H1 (cell line): ENCODE results near the gene TNP2. TPM values are rescaled to one million over a fixed set of nuclear protein-coding genes. Genes with fewer than 3 reads are reported as not detected.

Source experiments
- CTCF ChIA-PET: fragments of 300-600 bp; sonication (Branson Sonifier 250); formaldehyde crosslinking; loops from one replicate; lab custom pipeline; 2021; ENCODE audit not compliant: partially characterized antibody; lab: Charles Lee
- POLR2A ChIA-PET: fragments of 300-600 bp; sonication (Branson Sonifier 250); formaldehyde crosslinking; loops from one replicate; lab custom pipeline; 2021; ENCODE audit warnings: inconsistent platforms; ENCODE audit not compliant: partially characterized antibody; lab: Charles Lee
- DNase-seq, 2 experiments: peaks; one replicate each; pipeline versions ENCODE4 v3.0.0 to v3.0.0-alpha.2; 2010 to 2022; ENCODE audit warnings: low spot score in 2 of 2, low read depth in 1 of 2, mixed read lengths in 1 of 2
- FAIRE-seq: peaks from 2 replicates; lab custom pipeline; 2011; peaks lifted over from hg19 to GRCh38; lab: Jason Lieb, UNC
- H2AFZ ChIP-seq: 2 replicates; pipeline ENCODE4 v1.8.1; 2012; ENCODE audit warnings: low read length, inconsistent platforms
- H2AK5ac ChIP-seq: 2 replicates; pipeline ENCODE4 v1.6.1; 2013; ENCODE audit warnings: low read depth, low read length
- H2BK120ac ChIP-seq: replicated peaks from 2 replicates; pipeline ENCODE3; 2013; ENCODE audit warnings: low read depth, low read length, inconsistent platforms
- H2BK12ac ChIP-seq: 2 replicates; pipeline ENCODE4 v1.6.1; 2013; ENCODE audit warnings: low read depth, low read length
- H2BK15ac ChIP-seq: 2 replicates; pipeline ENCODE4 v1.6.1; 2013; ENCODE audit warnings: low read length
- H2BK20ac ChIP-seq: 2 replicates; pipeline ENCODE4 v1.6.1; 2013; ENCODE audit warnings: low read length
- H2BK5ac ChIP-seq: 2 replicates; pipeline ENCODE4 v1.6.1; 2013; ENCODE audit warnings: low read depth, low read length
- H3K14ac ChIP-seq: 2 replicates; pipeline ENCODE4 v1.6.1; 2013; ENCODE audit warnings: inconsistent platforms; ENCODE audit not compliant: insufficient read length
- H3K18ac ChIP-seq: 2 replicates; pipeline ENCODE4 v1.6.1; 2013; ENCODE audit warnings: low read length; ENCODE audit errors: extremely low read depth
- H3K23ac ChIP-seq: 2 replicates; pipeline ENCODE4 v1.6.1; 2013; ENCODE audit warnings: inconsistent platforms; ENCODE audit not compliant: insufficient read length
- H3K23me2 ChIP-seq: 2 replicates; pipeline ENCODE4 v1.6.1; 2013; ENCODE audit warnings: low read depth, low read length
- H3K27ac ChIP-seq: 2 replicates; pipeline ENCODE4 v1.6.1; 2011; ENCODE audit warnings: low read depth, low read length, inconsistent platforms
- H3K27me3 ChIP-seq, 4 experiments: replicated peaks in 1 of 4; 1 replicate in 1 of 4; 2 replicates in 3 of 4; pipeline versions ENCODE4 v1.6.1 to v1.8.1; 2011 to 2013; ENCODE audit warnings: low read length in 3 of 4, mild to moderate bottlenecking in 3 of 4, inconsistent platforms in 2 of 4, mixed read lengths in 2 of 4, moderate library complexity in 1 of 4; ENCODE audit not compliant: control insufficient read depth in 3 of 4, insufficient read depth in 3 of 4; ENCODE audit errors: extremely low read depth in 1 of 4
- H3K36me3 ChIP-seq, 4 experiments: 2 replicates each; pipeline versions ENCODE4 v1.6.1 to v1.8.1; 2011 to 2013; ENCODE audit warnings: mild to moderate bottlenecking in 4 of 4, low read length in 3 of 4, moderate library complexity in 2 of 4, control low read depth in 1 of 4, inconsistent platforms in 1 of 4; ENCODE audit not compliant: insufficient read depth in 4 of 4, control insufficient read depth in 2 of 4
- H3K4ac ChIP-seq: replicated peaks from 2 replicates; pipeline ENCODE3; 2013; ENCODE audit warnings: low read length, low read depth, mixed read lengths, inconsistent platforms; ENCODE audit not compliant: insufficient read length
- H3K4me1 ChIP-seq, 4 experiments: replicated peaks in 1 of 4; 1 replicate in 1 of 4; 2 replicates in 3 of 4; pipeline versions ENCODE4 v1.6.1 to v1.8.1; 2011 to 2013; ENCODE audit warnings: low read length in 3 of 4, inconsistent platforms in 2 of 4, mixed read lengths in 1 of 4; ENCODE audit not compliant: insufficient read depth in 4 of 4, control insufficient read depth in 3 of 4
- H3K4me2 ChIP-seq, 2 experiments: 2 replicates each; pipeline versions ENCODE4 v1.6.1 to v1.8.1; 2011 to 2013; ENCODE audit warnings: low read depth in 2 of 2, low read length in 2 of 2, control low read depth in 1 of 2, inconsistent platforms in 1 of 2, mild to moderate bottlenecking in 1 of 2; ENCODE audit not compliant: insufficient read depth in 1 of 2
- H3K4me3 ChIP-seq, 4 experiments: fragments of 200-600, 300-600 bp in 1 of 4; sonication (generic), shearing (Covaris generic), sonication (Bioruptor Twin) in 1 of 4; 2 replicates each; pipeline versions ENCODE4 v1.5.1 to v1.8.1; 2011 to 2016; ENCODE audit warnings: low read length in 4 of 4, low read depth in 3 of 4, control low read depth in 2 of 4, inconsistent platforms in 2 of 4, mild to moderate bottlenecking in 2 of 4, mixed read lengths in 1 of 4, moderate library complexity in 1 of 4; ENCODE audit not compliant: insufficient read depth in 2 of 4; ENCODE audit errors: extremely low read depth in 1 of 4
- H3K56ac ChIP-seq: replicated peaks from 2 replicates; pipeline ENCODE3; 2013; ENCODE audit warnings: low read depth, mild to moderate bottlenecking, mixed read lengths, low read length, inconsistent platforms; ENCODE audit not compliant: insufficient read length
- H3K79me1 ChIP-seq: 2 replicates; pipeline ENCODE4 v1.6.1; 2013; ENCODE audit warnings: low read depth, low read length, control low read depth
- H3K79me2 ChIP-seq, 2 experiments: 2 replicates each; pipeline versions ENCODE4 v1.6.1 to v1.8.1; 2012 to 2013; ENCODE audit warnings: low read length in 2 of 2, mild to moderate bottlenecking in 2 of 2, inconsistent platforms in 1 of 2; ENCODE audit not compliant: insufficient read depth in 2 of 2, control insufficient read depth in 1 of 2
- H3K9ac ChIP-seq, 4 experiments: replicated peaks in 1 of 4; 1 replicate in 1 of 4; 2 replicates in 3 of 4; pipeline versions ENCODE4 v1.6.1 to v1.8.1; 2011 to 2013; ENCODE audit warnings: low read depth in 3 of 4, low read length in 3 of 4, control low read depth in 2 of 4, mild to moderate bottlenecking in 2 of 4, moderate library complexity in 2 of 4, inconsistent platforms in 1 of 4; ENCODE audit errors: extremely low read depth in 1 of 4
- H3K9me3 ChIP-seq, 2 experiments: 2 replicates each; pipeline versions ENCODE4 v1.6.1 to v1.8.1; 2012 to 2013; ENCODE audit warnings: mild to moderate bottlenecking in 2 of 2, moderate library complexity in 2 of 2, control low read depth in 1 of 2, inconsistent platforms in 1 of 2, low read depth in 1 of 2, low read length in 1 of 2, mixed read lengths in 1 of 2; ENCODE audit not compliant: insufficient read depth in 2 of 2
- H4K20me1 ChIP-seq, 2 experiments: replicated peaks in 1 of 2; 2 replicates each; pipeline versions ENCODE3 to v1.8.1; 2011 to 2013; ENCODE audit warnings: inconsistent platforms in 2 of 2, low read length in 2 of 2, mild to moderate bottlenecking in 1 of 2; ENCODE audit not compliant: insufficient read depth in 2 of 2, control insufficient read depth in 1 of 2
- H4K5ac ChIP-seq: 2 replicates; pipeline ENCODE4 v1.6.1; 2013; ENCODE audit warnings: low read length, low read depth, mixed read lengths, inconsistent platforms; ENCODE audit not compliant: insufficient read length
- H4K8ac ChIP-seq: 2 replicates; pipeline ENCODE4 v1.8.0; 2013; ENCODE audit warnings: mild to moderate bottlenecking, moderate library complexity, low read length, inconsistent platforms; ENCODE audit not compliant: insufficient read depth; ENCODE audit errors: extremely low read depth
- H4K91ac ChIP-seq: replicated peaks from 2 replicates; pipeline ENCODE3; 2013; ENCODE audit warnings: low read length, mixed read lengths, inconsistent platforms; ENCODE audit not compliant: insufficient read length
- NRF1 ChIP-seq: IDR thresholded peaks from 2 replicates; pipeline ENCODE4 v1.6.1; 2011; ENCODE audit warnings: mild to moderate bottlenecking, low read depth, low read length, improper control_type of control experiment
- ZNF274 ChIP-seq: IDR thresholded peaks from 2 replicates; pipeline ENCODE4 v1.7.0; 2012; ENCODE audit warnings: low read length, borderline replicate concordance; ENCODE audit errors: extremely low read depth
- WGBS, 2 experiments: shearing (Covaris generic) in 1 of 2; methylation state at CpG; one replicate each; pipeline versions ENCODE4 v1.1.6 to v1.1.7; 2013 to 2015; ENCODE audit warnings: low lambda C conversion rate in 2 of 2, mixed read lengths in 2 of 2, inconsistent platforms in 1 of 2, low coverage in 1 of 2, missing lambda C conversion rate in 1 of 2; ENCODE audit not compliant: insufficient replicate concordance in 2 of 2, insufficient coverage in 1 of 2, insufficient read length in 1 of 2; ENCODE audit errors: extremely low coverage in 1 of 2, missing lambda C conversion rate in 1 of 2; 5-methylcytosine and 5-hydroxymethylcytosine counted together
- polyA plus RNA-seq, 7 experiments: library from polyadenylated mRNA; depleted of rRNA in 3 of 7; stranded (reverse) in 5 of 7; unstranded in 2 of 7; fragments of >200 nt in 5 of 7; fragments of 200-250 nt in 2 of 7; gene quantifications; 1 replicate in 5 of 7; 2 replicates in 1 of 7; 4 replicates in 1 of 7; pipeline versions ENCODE4 v1.2.1 to v1.2.3, GENCODE V29; 2011 to 2013; ENCODE audit warnings: missing spikeins in 2 of 7, mixed read lengths in 2 of 7
- total RNA-seq: library from RNA; stranded (reverse); fragmentation: NEBNext Ultra II Directional; extraction: Animal tissue kit (Norgen Biotek cat#: 25700); gene quantifications from 2 replicates; pipeline ENCODE4 v1.2.1, GENCODE V29; 2021

Gene TNP2
- total and polyA plus RNA-seq, 2 of the 8 experiments (the other 6 are each of a cell fraction or from before 2014, with no cell fraction given): not detected

GRCh38 chr16:11263737-11264136 lies 5.4 kb downstream of the TNP2 start:
- Histone ChIP-seq H4K20me1 (no peaks in the 10 kb centered on the region), H3K27me3 (no peaks in the 10 kb centered on the region; a peak in 1 of 7 replicates), H3K56ac (no peak overlapping the region), H2AK5ac (no peak overlapping the region), H3K4me3 (no peak overlapping the region), H3K9ac (no peak overlapping the region), H3K79me2 (no peaks in the 10 kb centered on the region), H3K79me1 (no peaks in the 10 kb centered on the region), H3K4me2 (no peak overlapping the region), H3K14ac (no peak overlapping the region), H3K36me3 (no peaks in the 10 kb centered on the region), H4K91ac (no peak overlapping the region), H3K4me1 (0 out of 7 replicates have a peak, but pooled peaks cover 0 to 5% (median 0%) of the 10 kb centered on the region in 4 experiments), H2BK15ac (no peak overlapping the region; the same call in 1 of the 2 replicates), H3K18ac (no peak overlapping the region), H2AFZ (no peak overlapping the region), H2BK5ac (no peak overlapping the region), H3K23ac (no peak overlapping the region), H2BK20ac (no peak overlapping the region), H3K9me3 (no peaks in the 10 kb centered on the region), H4K5ac (no peak overlapping the region), H3K4ac (no peak overlapping the region), H2BK120ac (no peak overlapping the region), H2BK12ac (peak overlapping the region; percentile 43; the same call in 1 of the 2 replicates), H4K8ac (no peak overlapping the region), H3K27ac (no peak overlapping the region), H3K23me2 (no peaks in the 10 kb centered on the region; the same call in 1 of the 2 replicates)
- ChIA-PET CTCF (interaction anchor here (1.7 to 2.4 kb wide), 2 partner anchors 10 to 108 kb away, joined by 4 to 9 read pairs; partner anchors contain the start of gene PRM3), POLR2A (interaction anchor here (1.0 to 1.7 kb wide), 3 partner anchors 9 to 89 kb away, joined by 3 to 6 read pairs (median 5); no protein-coding TSS in a partner anchor)
- FAIRE-seq: no peak
- WGBS, 2 experiments: 88% methylated on average over 4 of the region's 4 CpGs; no CpG with 5 or more reads in 1 of the 2 experiments
- DNase-seq: no peak
- TF ChIP-seq NRF1 (no peak), ZNF274 (no peak)
